Measurements from ENCODE around the gene FMNL3.
A peak's percentile ranks its signal among the peaks of the same experiment; 100 is the strongest.
"Not testable (repeated sequence)": the region's sequence is repeated elsewhere in the genome, so short reads cannot be mapped to it uniquely, and the experiment has no call there.

The FMNL3 gene

GRCh38 chr12:49730568-49731101 lies 23.4 kb upstream of the FMNL3 start:
- in situ Hi-C loops (cut with MboI; ENCODE audit: low sequenced_read_pairs, unreplicated experiment) = no loop called here
- no peak for DNase-seq (ENCODE audit: low spot score)
- TF ChIP-seq CTCF (IDR thresholded peaks at IDR 0.05; ENCODE audit: borderline replicate concordance, control extremely low read depth, extremely low read depth, insufficient read depth, missing control alignments) = no peak

GRCh38 chr12:49730050-49730449 lies 22.8 kb upstream of the FMNL3 start:
- in situ Hi-C loops (cut with MboI; ENCODE audit: low sequenced_read_pairs, unreplicated experiment) = no loop called here
- TF ChIP-seq CTCF (IDR thresholded peaks at IDR 0.05; ENCODE audit: borderline replicate concordance, control extremely low read depth, extremely low read depth, insufficient read depth, missing control alignments) = no peak
- DNase-seq (ENCODE audit: low spot score) = no peak

- in situ Hi-C loops (cut with MboI; ENCODE audit: low sequenced_read_pairs, unreplicated experiment) = no loop called here
- TF ChIP-seq CTCF (IDR thresholded peaks at IDR 0.05; ENCODE audit: borderline replicate concordance, control extremely low read depth, extremely low read depth, insufficient read depth, missing control alignments) = no peak
- no peak for DNase-seq (ENCODE audit: low spot score)
Measured at GRCh38 chr12:49728446-49728845, 21.2 kb upstream of the FMNL3 start.

GRCh38 chr12:49721355-49721754 lies 14.2 kb upstream of the FMNL3 start:
- in situ Hi-C loops (cut with MboI; ENCODE audit: low sequenced_read_pairs, unreplicated experiment); DNase-seq (ENCODE audit: low spot score): not testable (repeated sequence)

- TF ChIP-seq CTCF (IDR thresholded peaks at IDR 0.05; ENCODE audit: borderline replicate concordance, control extremely low read depth, extremely low read depth, insufficient read depth, missing control alignments) = no peak
- in situ Hi-C loops (cut with MboI; ENCODE audit: low sequenced_read_pairs, unreplicated experiment) = no loop called here
- no peak for DNase-seq (ENCODE audit: low spot score)
Measured at GRCh38 chr12:49720214-49720613, 13.0 kb upstream of the FMNL3 start.

- DNase-seq (ENCODE audit: low spot score); in situ Hi-C loops (cut with MboI; ENCODE audit: low sequenced_read_pairs, unreplicated experiment): not testable (repeated sequence)
Measured at GRCh38 chr12:49717800-49718199, 10.6 kb upstream of the FMNL3 start.

- in situ Hi-C loops (cut with MboI; ENCODE audit: low sequenced_read_pairs, unreplicated experiment) = no loop called here
- no peak for TF ChIP-seq CTCF (IDR thresholded peaks at IDR 0.05; ENCODE audit: borderline replicate concordance, control extremely low read depth, extremely low read depth, insufficient read depth, missing control alignments)
- peak; percentile 48 for DNase-seq (ENCODE audit: low spot score)
Measured at GRCh38 chr12:49716553-49716952, 9.3 kb upstream of the FMNL3 start.

GRCh38 chr12:49713952-49714351 lies 6.7 kb upstream of the FMNL3 start:
- in situ Hi-C loops (cut with MboI; ENCODE audit: low sequenced_read_pairs, unreplicated experiment) = loop anchor here (5.0 kb wide), 1 partner anchor 72 kb away; no protein-coding TSS in a partner anchor
- DNase-seq (ENCODE audit: low spot score) = not testable (repeated sequence)
